GM21360 (cell line): ENCODE data around the gene DNAJC5G.
"Not testable (repeated sequence)": the region's sequence is repeated elsewhere in the genome, so short reads cannot be mapped to it uniquely, and the experiment has no call there.

Source experiments
- ATAC-seq: cut with Tn5 transposase; IDR thresholded peaks from one replicate; pipeline ENCODE4 v1.9.1; 2021; ENCODE audit warnings: mild to moderate bottlenecking, moderate library complexity; ENCODE audit not compliant: unreplicated experiment

Gene DNAJC5G

DNA sequence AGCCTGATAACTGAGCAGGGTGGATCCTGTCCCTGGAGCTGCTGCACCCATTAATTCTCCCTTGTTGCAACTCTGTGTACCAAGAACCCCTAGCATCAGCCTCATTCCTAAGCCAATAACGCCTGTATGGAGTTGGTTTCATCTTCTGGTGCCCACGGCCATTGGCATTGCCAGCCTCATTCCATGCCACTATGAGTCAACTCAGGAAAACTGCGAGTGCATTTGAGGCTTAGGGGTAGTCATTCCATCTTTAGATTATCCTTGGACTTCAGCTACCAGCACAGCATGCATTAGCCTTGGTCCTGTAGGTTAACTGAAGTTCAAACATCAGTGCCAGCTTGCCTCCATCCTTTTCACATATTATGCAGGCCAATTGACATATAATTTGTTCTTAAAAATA is 5.6 kb downstream of the DNAJC5G start:
- no peak for ATAC-seq

DNA sequence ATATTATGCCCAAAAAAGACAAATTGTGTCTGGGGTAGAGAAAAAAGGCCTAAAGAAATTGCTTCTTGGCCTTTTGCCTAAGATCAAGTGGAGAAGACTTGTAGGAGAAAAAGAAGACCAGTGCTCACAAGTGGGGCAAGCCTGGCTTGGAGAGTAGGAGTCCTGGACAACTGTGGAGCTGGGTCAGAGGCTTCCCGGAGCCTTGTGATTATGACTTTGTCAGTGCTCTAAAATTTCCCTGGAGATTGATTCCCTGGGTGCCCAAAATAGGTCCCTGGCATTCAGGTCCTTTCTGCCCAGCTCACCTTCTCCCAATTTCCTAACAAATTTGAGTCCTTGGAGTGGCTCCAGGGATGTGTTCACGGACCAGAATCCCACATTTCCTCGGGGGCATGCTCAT is 6.2 kb downstream of the DNAJC5G start:
- no peak for ATAC-seq

DNA sequence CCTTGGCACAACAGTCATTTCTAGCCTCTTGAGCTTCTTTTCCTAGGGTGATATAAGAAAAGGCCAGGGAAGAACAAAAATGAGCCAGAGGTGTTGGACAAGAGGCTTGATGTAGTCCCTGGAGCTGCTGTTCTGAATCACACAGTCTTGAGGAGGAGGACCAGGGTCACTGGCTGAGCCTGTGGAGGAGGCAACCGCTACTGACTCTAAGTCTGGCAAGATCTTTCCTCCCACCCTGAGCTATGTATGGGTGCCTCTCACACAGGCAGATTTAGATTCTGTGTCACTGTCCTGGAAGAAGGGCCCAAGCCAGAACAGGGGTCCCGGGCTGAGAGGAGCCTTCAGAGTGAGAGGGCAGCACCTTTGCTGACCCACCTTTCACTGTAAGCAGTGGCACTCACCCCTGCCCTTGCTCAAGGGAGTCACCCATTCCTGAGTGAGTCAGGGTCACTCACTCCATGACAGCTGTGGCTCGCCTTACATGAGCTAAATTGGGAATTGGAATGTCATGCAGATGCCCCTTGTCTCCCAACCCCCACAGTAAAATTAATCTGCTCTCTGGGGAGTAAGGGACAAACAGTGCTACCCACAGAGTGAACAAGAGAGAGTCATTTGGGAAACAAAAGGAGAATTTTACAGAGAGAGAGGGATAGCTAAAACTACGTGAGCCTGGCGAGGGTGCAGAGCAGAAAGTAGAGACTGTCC is 6.8 kb downstream of the DNAJC5G start, which contains the start of gene TRIM54:
Gene TRIM54 (plus strand): TSS at position 575 of the 705 bp plus-strand sequence. CDS start 303 bp downstream, outside the sequence.
- no peak for ATAC-seq

DNA sequence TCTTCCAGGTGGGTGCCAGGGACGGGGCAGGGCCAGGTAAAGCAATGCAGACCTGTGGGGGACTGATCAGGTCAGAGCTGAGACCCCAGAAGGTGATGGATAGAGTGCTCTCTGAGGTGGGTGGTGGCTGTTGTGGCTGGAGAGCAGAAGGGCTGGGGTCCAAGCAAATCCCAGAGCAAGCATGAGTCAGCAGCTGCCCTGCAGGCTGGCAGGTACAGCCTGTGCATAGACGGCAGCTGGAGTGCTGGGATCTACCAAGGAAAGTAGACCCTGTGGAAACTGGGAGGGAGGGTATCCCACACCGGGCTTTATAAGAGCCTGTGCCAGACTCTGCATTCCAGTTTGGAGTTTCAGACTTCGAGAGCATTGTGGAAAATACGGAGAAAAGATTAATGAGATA is 7.7 kb downstream of the DNAJC5G start:
- ATAC-seq: no peak

DNA sequence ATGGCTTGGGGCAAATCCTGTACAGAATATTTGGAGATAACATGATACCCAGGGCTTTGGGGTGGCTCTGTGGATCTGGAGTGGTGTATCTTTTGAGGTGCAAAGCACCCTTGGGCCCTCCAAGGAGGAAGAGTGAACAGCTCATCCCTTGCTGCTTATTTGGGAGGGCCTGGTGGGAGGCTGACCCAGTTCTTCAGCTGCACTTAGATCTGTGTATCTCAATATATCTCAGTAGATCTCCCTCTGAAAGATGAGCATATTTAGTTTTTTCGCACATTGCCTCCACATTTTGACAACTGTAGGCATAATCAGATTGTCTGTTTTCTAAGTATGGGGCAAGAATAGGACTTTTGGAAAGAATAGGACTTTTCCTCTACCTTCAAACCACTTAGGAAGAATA is 9.8 kb downstream of the DNAJC5G start:
- no peak for ATAC-seq

DNA sequence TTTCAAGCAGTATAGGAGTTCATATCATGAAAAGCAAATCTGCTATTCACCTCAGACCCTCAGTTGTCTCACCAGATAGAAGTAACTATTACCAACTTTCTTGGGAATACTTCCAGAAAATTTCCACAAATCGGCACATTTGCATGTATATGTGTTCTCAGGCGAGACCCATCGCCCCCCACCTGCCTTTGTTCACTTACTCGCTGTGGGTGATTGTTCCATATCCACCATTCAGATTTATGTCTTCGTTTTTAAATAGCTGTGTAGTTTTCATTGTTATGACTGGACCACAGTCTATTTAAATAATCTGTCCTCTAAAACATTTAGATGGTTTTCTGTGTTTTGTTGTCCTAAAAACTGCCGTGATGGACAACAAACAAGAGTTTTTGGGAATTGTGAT is 10.2 kb downstream of the DNAJC5G start:
- ATAC-seq: no peak

DNA sequence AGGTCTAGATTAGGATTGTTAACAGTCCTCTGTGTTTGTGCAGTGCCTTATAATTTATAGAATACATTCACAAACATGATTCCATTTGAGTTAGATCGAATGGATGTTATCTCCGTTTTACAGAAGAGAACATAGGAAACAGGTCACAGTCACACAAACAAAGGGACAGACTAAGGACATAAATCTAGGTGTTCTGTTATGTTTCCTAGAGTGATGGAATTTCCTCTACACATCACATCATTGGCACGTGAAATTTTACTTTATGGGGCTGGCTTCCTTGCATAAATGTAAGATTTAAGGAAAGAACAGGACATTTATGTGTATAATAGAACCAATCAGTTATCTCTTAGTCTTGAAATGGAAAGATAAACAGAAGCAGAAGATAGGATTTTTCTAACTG is 13.4 kb downstream of the DNAJC5G start:
- ATAC-seq: no peak

DNA sequence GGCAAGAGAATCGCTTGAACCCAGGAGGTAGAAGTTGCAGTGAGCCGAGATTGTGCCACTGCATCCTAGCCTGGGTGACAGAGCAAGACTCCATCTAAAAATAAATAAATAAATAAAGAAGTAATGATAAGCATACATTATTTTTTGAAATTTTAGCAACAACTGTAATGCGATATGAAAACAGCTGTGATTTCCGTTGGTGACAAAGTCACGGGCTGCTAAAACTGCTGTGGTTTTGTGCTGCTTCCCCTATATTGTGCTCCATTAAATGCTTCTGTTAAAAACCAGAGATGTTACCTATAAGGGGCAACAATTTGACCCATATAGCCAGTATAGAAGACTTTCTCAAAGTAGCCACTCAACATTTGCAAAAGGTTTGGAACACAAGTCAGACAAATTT is 15.3 kb downstream of the DNAJC5G start:
- ATAC-seq: no peak

DNA sequence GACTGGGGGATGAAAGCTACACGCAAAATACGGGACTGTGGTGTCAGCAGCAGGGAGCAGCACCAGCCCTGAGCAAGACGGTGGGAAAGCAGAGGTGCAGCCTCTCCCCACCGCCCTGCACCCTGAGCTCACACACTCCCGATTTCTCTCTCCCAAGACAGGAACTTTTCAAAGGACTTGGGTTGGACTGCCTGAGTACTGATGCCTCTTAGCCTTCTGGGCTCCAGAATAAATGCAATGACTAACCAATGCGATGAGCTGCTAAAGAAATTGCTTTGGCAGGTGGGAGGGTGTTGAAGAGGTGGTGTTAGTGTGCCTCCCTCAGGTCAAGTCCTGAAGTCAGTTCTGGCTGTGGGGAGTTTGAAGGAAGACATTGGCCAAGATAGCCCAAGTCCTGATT is 16.6 kb downstream of the DNAJC5G start:
- ATAC-seq: no peak

DNA sequence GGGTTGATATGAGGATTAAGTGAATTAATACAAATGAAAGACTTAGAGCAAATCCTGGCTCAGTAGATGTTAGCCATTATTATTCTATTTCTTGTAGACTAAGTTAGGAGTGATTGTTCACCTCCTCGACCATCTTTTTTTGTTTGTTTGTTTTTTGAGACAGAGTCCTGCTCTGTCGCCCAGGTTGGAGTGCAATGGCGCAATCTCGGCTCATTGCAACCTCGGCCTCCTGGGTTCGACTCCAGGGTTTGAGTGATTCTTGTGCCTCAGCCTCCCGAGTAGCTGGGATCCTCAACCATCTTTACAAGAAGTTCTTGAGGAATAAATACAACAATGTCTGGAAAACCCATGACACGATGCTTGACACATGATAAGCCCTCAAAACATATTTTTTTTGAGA is 19.7 kb downstream of the DNAJC5G start:
- ATAC-seq: no peak

DNA sequence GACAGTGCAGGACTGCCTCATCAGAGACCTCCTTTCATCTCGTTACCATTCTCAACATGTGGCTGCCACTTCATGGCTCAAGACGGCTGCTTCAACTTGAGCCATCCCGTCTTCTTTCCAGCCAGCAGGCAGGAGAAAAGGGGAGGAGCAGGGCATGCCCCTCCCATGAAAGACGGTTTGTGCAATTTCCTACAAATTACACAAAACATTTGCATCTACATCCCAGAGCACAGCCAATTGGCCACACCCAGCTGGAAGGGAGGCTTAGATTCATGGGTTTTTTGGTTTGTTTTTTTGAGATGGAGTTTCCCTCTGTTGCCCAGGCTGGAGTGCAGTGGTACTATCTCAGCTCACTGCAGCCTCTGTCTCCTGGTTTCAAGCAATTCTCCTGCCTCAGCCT is 21.2 kb downstream of the DNAJC5G start:
- no peak for ATAC-seq

DNA sequence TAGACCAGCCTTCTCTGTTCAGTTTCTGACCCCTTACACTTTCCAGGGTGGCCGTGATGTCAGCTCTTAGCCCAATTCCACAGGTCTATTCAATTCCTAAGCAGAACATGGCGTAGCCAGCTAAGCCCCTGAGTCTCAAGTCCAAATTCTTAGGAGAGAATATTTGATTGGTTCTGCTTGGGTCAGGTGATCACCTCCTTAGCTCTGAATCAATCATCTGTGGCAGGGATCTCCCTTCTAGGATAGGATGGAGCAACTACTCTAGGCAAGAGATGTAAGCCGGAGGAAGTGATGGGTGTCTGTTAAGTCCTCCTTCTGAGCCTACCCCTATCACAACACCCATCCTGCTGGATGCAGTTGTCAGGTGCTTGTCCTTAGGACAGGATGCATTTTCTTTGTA is 22.0 kb downstream of the DNAJC5G start:
- ATAC-seq: no peak

DNA sequence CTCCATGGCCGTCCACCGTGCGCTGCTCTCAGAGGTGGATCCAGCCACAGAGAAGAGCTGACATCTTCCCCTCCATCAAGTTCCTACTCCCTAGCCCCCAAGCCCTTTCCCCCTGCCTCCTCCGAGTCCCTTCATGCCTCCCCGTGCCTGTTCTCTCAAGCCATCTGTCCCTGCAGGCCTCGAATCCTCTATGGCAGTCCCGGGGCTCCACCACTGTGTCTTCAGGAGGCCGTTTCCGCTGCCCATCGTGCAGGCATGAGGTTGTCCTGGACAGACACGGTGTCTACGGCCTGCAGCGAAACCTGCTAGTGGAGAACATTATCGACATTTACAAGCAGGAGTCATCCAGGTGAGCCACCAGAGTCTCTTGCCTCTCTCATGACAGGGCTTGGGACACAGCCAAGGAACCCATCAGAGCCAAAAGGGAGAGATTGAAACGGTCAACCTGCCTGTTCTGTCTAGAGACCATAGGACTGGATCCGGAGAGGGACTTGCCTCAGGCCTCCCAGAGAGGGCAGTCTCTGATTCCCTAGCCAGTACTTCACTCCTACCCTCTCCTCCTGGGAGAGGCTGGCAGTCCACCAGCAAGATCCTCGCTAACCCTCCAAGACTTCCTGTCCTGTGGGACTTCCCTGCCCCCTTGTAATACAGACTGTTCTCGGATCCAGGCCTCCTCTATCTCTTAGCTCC is 23.3 kb downstream of the DNAJC5G start:
- no peak for ATAC-seq

DNA sequence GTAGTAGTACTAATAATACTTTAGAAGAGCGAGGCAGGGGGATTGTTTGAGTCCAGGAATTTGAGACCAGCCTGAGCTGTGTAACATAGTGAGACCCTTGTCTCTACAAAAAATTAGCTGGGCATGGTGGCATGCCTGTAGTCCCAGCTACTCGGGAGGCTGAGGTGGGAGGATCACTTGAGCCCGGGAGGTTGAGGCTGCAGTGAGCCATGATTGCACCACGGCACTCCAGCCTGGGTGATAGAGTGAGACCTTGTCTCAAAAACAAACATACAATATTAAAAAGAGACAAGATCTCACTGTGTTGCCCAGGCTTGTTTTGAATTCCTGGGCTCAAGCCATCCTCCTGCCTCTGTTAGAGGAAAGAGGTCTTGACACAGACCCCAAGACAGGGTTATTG is 25.4 kb downstream of the DNAJC5G start:
- ATAC-seq: not testable (repeated sequence)

DNA sequence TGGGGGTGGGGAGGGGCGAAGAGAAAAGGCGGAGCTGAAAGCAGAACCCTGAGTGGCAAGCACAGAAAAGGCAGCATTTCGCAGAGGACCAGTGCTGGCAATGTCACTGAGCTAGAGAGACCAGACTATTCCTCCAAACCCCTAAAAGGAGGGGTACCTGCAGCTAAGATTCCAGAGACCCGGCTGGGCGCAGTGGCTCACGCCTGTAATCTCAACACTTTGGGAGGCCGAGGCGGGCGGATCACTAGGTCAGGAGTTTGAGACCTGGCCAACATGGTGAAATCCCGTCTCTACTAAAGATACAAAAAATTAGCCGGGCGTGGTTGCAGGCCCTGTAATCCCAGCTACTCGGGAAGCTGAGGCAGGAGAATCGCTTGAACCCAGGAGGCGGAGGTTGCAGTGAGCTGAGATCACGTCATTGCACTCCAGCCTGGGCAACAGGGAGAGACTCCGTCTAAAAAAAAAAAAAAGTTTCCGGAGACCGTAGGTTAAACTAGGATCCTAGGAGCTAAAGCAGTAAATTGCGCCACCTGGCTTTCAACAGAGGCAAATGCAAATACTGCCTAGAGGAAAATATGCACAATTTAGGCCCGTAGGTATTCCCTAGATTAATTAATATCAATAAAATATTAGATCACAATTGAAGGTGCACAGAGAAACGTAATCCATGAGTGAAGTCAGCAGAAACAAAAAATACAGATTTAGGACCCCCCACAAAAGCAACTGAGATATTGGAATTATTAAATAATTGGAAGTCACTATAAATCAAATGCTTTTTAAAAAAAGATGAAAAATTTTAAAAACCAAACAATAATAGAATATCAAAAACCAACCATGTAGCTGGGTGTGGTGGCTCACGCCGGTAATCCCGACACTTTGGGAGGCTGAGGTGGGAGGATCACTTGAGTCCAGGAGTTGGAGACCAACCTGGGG is 28.1 kb downstream of the DNAJC5G start:
- no peak for ATAC-seq

DNA sequence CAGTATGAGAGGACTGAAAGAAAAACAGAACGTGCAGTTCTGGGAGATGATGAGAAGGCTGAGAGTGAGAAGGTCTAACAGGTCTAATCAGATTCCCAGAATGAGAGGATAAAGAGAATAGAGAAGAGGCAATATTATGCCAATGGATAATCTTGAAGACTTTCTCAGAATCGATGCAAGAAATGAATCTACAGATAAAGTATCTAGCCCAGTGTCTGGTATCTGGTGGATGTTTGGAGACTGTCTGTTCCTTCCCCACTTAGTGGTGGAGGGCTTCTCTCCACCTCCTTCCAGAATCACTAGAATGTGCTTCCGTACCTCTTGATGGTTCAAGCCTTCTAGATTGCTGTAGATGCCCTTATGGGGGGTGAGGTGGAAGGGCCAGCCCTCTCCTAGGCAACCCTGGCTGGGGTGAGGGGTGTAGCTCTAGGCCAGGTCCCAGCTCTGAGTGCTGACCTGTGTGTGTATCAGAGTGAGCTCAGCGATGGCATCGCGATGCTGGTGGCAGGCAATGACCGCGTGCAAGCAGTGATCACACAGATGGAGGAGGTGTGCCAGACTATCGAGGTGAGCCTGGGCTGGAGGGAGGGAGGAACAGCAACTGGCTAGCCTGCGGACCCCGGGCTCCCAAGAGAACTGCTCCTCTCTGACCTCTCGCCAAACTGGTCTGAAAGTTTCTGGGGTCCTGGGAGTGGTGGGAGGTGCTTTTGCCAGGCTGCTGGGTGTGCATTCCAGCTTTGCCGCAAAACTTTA is 29.4 kb downstream of the DNAJC5G start:
- ATAC-seq: no peak

DNA sequence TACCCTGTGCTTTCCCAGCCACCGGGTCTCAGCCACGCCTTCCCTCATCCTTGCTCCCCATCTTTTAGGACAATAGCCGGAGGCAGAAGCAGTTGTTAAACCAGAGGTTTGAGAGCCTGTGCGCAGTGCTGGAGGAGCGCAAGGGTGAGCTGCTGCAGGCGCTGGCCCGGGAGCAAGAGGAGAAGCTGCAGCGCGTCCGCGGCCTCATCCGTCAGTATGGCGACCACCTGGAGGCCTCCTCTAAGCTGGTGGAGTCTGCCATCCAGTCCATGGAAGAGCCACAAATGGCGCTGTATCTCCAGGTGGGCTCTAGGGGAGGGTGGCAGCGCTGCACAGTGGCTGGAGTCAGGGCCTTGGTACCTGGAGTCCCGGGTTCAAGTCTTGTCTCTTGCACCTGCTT is 30.3 kb downstream of the DNAJC5G start:
- no peak for ATAC-seq

DNA sequence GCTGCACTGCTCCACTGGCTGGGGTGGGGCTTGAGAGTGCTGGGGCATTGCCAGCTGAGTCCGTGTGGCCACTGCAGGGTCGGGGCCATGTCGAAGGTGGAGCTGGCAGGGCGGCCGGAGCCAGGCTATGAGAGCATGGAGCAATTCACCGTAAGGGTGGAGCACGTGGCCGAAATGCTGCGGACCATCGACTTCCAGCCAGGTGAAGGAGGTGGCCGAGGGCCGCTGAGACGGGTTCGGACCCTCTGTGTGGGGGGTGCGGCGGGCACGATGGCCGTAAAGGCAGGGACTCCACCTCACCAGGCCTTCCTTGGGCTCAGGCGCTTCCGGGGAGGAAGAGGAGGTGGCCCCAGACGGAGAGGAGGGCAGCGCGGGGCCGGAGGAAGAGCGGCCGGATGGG is 30.9 kb downstream of the DNAJC5G start:
- ATAC-seq: no peak

DNA sequence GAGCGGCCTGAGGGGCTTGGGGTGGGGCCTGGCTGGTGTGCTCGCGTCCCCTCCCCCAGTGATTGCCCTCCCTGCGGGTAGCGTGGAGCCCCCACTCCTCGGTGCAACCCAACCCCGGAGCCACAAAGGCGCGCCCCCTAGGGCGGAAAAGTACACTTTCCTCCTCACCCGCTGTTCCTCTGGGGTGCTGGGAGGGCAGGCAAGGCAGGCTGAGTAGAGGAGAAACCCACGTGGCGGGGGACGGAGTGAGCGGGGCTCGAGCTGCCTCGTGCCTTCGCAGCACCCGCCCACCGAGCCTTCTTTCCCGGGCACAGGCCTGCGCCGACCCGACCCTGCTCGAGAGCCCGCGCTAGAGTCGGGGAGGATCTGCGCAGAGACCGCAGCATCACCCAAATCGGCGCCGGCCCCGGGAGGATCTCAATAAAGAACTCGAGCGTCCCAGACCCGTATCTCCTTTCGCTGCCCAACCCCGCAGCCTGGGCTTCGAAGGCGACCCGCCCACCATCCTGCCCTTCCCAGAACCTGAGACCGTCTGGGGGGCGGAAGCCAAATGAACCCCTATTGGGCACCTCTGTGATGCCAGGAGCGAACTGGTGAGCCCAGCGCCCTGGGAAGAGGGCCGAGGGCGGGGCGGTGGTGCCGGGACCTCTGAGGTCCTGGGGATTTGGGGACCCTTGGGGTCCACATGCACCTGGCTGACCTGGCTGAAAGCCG is 31.5 kb downstream of the DNAJC5G start:
- no peak for ATAC-seq

DNA sequence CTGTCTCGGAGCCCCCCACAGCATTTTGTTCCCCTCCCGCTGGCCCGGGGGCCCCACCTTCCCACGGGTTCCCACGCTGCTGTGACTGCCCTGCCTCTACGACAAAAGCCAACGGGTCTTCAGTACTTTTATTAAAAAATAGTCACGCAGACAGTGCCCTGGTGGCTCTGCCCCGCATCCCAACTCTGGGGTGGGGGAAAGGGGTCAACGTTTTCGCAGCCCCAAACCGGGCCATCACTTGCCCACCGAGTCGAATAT is 32.0 kb downstream of the DNAJC5G start:
- no peak for ATAC-seq
